HEK293 (cell line): ENCODE measurements around the gene SMC3.

Source experiments
- CTCF ChIA-PET: fragments of 350-600 bp; formaldehyde crosslinking; extraction: SDS; loops from one replicate; lab custom pipeline; 2021; ENCODE audit warnings: antibody characterized with exemption; lab: Yijun Ruan, JAX
- POLR2A ChIA-PET: fragments of 300-600 bp; formaldehyde crosslinking; extraction: SDS; loops from one replicate; lab custom pipeline; 2020; ENCODE audit warnings: antibody characterized with exemption, inconsistent platforms; lab: Yijun Ruan, JAX
- H3K27ac ChIP-seq: fragments of 200-500 bp; sonication (Bioruptor generic); 2 replicates; pipeline ENCODE4 v1.5.1; 2014; ENCODE audit warnings: low read depth, low read length, control low read depth, inconsistent platforms; ENCODE audit errors: extremely low read depth
- H3K36me3 ChIP-seq, 2 experiments: fragments of 200-500 bp in 1 of 2; sonication (Bioruptor generic) in 1 of 2; 1 replicate in 1 of 2; 2 replicates in 1 of 2; pipeline ENCODE4 v1.5.1; 2014 to 2017; ENCODE audit warnings: inconsistent platforms in 2 of 2, low read length in 2 of 2; ENCODE audit not compliant: control insufficient read depth in 2 of 2, insufficient read depth in 1 of 2
- H3K4me1 ChIP-seq: fragments of 200-500 bp; sonication (Bioruptor generic); 2 replicates; pipeline ENCODE4 v1.5.1; 2014; ENCODE audit warnings: mild to moderate bottlenecking, low read length, inconsistent platforms; ENCODE audit not compliant: control insufficient read depth, insufficient read depth
- H3K4me3 ChIP-seq: 2 replicates; pipeline ENCODE4 v1.5.1; 2011; ENCODE audit warnings: low read depth, mild to moderate bottlenecking, control low read depth, low read length, moderate library complexity
- H3K9me3 ChIP-seq: fragments of 200-500 bp; sonication (Bioruptor generic); 2 replicates; pipeline ENCODE4 v1.5.1; 2014; ENCODE audit warnings: low read depth, low read length, inconsistent platforms; ENCODE audit not compliant: control insufficient read depth, insufficient read depth
- GLIS1 ChIP-seq: fragments of 450-650 bp; formaldehyde crosslinking; IDR thresholded peaks from 2 replicates; pipeline ENCODE4 v1.5.1; 2016; ENCODE audit warnings: missing biosample characterization, missing genetic modification characterization
- HOXC10 ChIP-seq: sonication (generic); formaldehyde crosslinking; IDR thresholded peaks from 2 replicates; pipeline ENCODE4 v1.8.1; 2023; ENCODE audit warnings: mild to moderate bottlenecking, missing genetic modification reagents
- KLF1 ChIP-seq: fragments of 450-650 bp; formaldehyde crosslinking; IDR thresholded peaks from 2 replicates; pipeline ENCODE4 v1.5.1; 2016; ENCODE audit warnings: missing biosample characterization, missing genetic modification characterization
- KLF16 ChIP-seq: fragments of 450-650 bp; formaldehyde crosslinking; IDR thresholded peaks from 2 replicates; pipeline ENCODE4 v1.5.1; 2017; ENCODE audit warnings: missing biosample characterization, missing genetic modification characterization
- ZNF157 ChIP-seq: fragments of 450-650 bp; formaldehyde crosslinking; IDR thresholded peaks from 2 replicates; pipeline ENCODE4 v1.5.1; 2016; ENCODE audit warnings: missing biosample characterization, missing genetic modification characterization
- ZNF202 ChIP-seq: fragments of 450-650 bp; formaldehyde crosslinking; IDR thresholded peaks from 2 replicates; pipeline ENCODE4 v1.5.1; 2016; ENCODE audit warnings: missing biosample characterization, missing genetic modification characterization, borderline replicate concordance
- ZNF302 ChIP-seq: fragments of 450-650 bp; formaldehyde crosslinking; IDR thresholded peaks from 2 replicates; pipeline ENCODE4 v1.5.1; 2016; ENCODE audit warnings: missing biosample characterization, missing genetic modification characterization, low read depth
- ZNF600 ChIP-seq: fragments of 450-650 bp; formaldehyde crosslinking; IDR thresholded peaks from 2 replicates; pipeline ENCODE4 v1.5.1; 2016; ENCODE audit warnings: missing biosample characterization, missing genetic modification characterization
- ZNF664 ChIP-seq: fragments of 450-650 bp; formaldehyde crosslinking; IDR thresholded peaks from 2 replicates; pipeline ENCODE4 v1.5.1; 2016; ENCODE audit warnings: missing biosample characterization, missing genetic modification characterization
- ZNF704 ChIP-seq: fragments of 450-650 bp; formaldehyde crosslinking; IDR thresholded peaks from 2 replicates; pipeline ENCODE4 v1.5.1; 2016; ENCODE audit warnings: missing biosample characterization, missing genetic modification characterization
- TF ChIP-seq, protein P1 (sequence below): fragments of 450-650 bp; formaldehyde crosslinking; IDR thresholded peaks from 2 replicates; pipeline ENCODE4 v1.5.1; 2016; ENCODE audit warnings: missing biosample characterization, missing genetic modification characterization
- TF ChIP-seq, protein P2 (sequence below): fragments of 450-650 bp; formaldehyde crosslinking; IDR thresholded peaks from 2 replicates; pipeline ENCODE4 v1.5.1; 2017; ENCODE audit warnings: missing biosample characterization, mild to moderate bottlenecking, missing genetic modification characterization, moderate library complexity
- TF ChIP-seq, protein P3 (sequence below): fragments of 450-650 bp; formaldehyde crosslinking; IDR thresholded peaks from 2 replicates; pipeline ENCODE4 v1.5.1; 2016; ENCODE audit warnings: missing biosample characterization, missing genetic modification characterization

SMC3 gene

DNA sequence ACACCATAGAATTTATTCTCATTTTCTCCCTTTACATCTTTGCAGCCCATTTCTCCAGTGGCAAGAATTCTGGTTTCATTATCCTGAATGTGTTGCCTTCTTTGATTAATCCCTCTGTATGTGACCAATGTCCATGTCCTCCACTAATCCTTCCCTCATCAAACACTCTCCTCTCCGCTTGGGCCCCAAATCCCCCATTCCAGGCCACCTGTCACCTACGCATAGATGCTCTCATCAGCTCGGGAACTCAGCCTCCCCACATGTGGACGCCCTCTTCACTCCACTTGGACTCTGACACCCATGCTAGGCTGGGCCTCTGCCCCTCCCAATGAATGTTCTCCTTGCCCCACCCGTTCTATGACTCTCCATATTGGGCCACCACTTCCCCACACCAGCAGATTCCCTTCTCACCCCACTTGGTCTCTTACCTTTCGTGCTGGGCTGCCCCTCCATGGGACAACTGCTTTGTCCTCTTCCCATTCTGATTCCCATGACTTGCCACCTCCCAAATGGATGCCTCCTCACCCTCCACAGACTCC, 57.9 kb downstream of the SMC3 start:
- TF ChIP-seq KLF1 (tag by site-specific recombination) (peak; percentile 30; the same call in 1 of the 2 replicates), HOXC10 (CRISPR knock-in tag) (no peak), ZNF600 (tag by site-specific recombination) (no peak), ZNF157 (0 out of 2 replicates have a peak, but pooled peaks have one; percentile 18), ZNF202 (tag by site-specific recombination) (no peak), KLF16 (tag by site-specific recombination) (no peak)
- TF ChIP-seq, protein P1, sequence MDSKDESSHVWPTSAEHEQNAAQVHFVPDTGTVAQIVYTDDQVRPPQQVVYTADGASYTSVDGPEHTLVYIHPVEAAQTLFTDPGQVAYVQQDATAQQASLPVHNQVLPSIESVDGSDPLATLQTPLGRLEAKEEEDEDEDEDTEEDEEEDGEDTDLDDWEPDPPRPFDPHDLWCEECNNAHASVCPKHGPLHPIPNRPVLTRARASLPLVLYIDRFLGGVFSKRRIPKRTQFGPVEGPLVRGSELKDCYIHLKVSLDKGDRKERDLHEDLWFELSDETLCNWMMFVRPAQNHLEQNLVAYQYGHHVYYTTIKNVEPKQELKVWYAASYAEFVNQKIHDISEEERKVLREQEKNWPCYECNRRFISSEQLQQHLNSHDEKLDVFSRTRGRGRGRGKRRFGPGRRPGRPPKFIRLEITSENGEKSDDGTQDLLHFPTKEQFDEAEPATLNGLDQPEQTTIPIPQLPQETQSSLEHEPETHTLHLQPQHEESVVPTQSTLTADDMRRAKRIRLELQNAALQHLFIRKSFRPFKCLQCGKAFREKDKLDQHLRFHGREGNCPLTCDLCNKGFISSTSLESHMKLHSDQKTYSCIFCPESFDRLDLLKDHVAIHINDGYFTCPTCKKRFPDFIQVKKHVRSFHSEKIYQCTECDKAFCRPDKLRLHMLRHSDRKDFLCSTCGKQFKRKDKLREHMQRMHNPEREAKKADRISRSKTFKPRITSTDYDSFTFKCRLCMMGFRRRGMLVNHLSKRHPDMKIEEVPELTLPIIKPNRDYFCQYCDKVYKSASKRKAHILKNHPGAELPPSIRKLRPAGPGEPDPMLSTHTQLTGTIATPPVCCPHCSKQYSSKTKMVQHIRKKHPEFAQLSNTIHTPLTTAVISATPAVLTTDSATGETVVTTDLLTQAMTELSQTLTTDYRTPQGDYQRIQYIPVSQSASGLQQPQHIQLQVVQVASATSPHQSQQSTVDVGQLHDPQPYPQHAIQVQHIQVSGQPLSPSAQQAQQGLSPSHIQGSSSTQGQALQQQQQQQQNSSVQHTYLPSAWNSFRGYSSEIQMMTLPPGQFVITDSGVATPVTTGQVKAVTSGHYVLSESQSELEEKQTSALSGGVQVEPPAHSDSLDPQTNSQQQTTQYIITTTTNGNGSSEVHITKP (tag by site-specific recombination): no peak
- POLR2A ChIA-PET: no interaction called here
- Histone ChIP-seq H3K36me3 (no peaks in the 10 kb centered on the region), H3K4me3 (no peak overlapping the region), H3K4me1 (peaks cover 15% of the 10 kb centered on the region), H3K27ac (no peak overlapping the region), H3K9me3 (no peaks in the 10 kb centered on the region)
- CTCF ChIA-PET: interaction anchor here (1.6 kb wide), 1 partner anchor 15 kb away, joined by 3 read pairs; no protein-coding TSS in a partner anchor

- ChIA-PET CTCF (interaction anchor here (0.6 kb wide), 1 partner anchor 170 kb away, joined by 3 read pairs; no protein-coding TSS in a partner anchor), POLR2A (no interaction called here)
- Histone ChIP-seq H3K4me3 (no peak overlapping the region), H3K27ac (no peak overlapping the region), H3K9me3 (no peaks in the 10 kb centered on the region), H3K36me3 (no peaks in the 10 kb centered on the region), H3K4me1 (peaks cover 13% of the 10 kb centered on the region)
- TF ChIP-seq ZNF664 (tag by site-specific recombination) (no peak), GLIS1 (tag by site-specific recombination) (peak; percentile 54), ZNF302 (tag by site-specific recombination) (no peak)
Observed at GRCh38 chr10:110625951-110626855, 58.7 kb downstream of the SMC3 start.

DNA sequence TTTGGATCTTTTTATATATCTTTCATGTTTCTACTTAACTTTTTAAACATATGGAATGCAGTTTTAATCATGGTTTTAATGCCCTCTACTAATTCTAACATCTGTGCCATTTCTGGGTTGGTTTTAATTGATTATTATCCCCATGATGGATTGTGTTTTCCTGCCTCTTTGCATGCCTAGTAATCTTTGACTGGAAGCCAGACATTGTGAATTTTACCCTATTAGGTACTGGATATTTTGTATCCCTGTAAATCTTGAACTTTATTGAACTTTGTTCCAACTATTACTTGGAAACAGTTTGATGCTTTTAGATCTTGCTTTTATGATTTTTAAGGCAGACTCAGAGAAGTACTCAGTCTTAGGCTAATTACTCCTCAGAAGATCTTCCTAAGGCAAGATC, 60.7 kb downstream of the SMC3 start:
- no peak overlapping the region for H3K4me3 ChIP-seq
- no peak overlapping the region for H3K27ac ChIP-seq

More for the DNA sequence above, 60.7 kb downstream of the SMC3 start:
- TF ChIP-seq, protein P2, sequence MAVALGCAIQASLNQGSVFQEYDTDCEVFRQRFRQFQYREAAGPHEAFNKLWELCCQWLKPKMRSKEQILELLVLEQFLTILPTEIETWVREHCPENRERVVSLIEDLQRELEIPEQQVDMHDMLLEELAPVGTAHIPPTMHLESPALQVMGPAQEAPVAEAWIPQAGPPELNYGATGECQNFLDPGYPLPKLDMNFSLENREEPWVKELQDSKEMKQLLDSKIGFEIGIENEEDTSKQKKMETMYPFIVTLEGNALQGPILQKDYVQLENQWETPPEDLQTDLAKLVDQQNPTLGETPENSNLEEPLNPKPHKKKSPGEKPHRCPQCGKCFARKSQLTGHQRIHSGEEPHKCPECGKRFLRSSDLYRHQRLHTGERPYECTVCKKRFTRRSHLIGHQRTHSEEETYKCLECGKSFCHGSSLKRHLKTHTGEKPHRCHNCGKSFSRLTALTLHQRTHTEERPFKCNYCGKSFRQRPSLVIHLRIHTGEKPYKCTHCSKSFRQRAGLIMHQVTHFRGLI (tag by site-specific recombination): no peak
- TF ChIP-seq, protein P3, sequence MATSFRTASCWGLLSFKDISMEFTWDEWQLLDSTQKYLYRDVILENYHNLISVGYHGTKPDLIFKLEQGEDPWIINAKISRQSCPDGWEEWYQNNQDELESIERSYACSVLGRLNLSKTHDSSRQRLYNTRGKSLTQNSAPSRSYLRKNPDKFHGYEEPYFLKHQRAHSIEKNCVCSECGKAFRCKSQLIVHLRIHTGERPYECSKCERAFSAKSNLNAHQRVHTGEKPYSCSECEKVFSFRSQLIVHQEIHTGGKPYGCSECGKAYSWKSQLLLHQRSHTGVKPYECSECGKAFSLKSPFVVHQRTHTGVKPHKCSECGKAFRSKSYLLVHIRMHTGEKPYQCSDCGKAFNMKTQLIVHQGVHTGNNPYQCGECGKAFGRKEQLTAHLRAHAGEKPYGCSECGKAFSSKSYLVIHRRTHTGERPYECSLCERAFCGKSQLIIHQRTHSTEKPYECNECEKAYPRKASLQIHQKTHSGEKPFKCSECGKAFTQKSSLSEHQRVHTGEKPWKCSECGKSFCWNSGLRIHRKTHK: peak; percentile 96
- TF ChIP-seq ZNF704: no peak
- Histone ChIP-seq H3K9me3 (no peaks in the 10 kb centered on the region), H3K36me3 (no peaks in the 10 kb centered on the region), H3K4me1 (peaks cover 18% of the 10 kb centered on the region)
- POLR2A ChIA-PET: no interaction called here
- CTCF ChIA-PET: no interaction called here
